Ecto neural progenitor cell (in vitro differentiated cells): ENCODE results near the gene MRFAP1L1.

Experiments used
- DNase-seq: peaks from one replicate; pipeline ENCODE4 v3.0.0-alpha.2; 2018; ENCODE audit warnings: low spot score

Gene MRFAP1L1

GRCh38 chr4:6660430-6660829 is 49.2 kb downstream of the MRFAP1L1 start:
- no peak for DNase-seq

GRCh38 chr4:6659897-6660296 is 49.8 kb downstream of the MRFAP1L1 start:
- DNase-seq: no peak

- DNase-seq: no peak
These were observed 51.0 kb downstream of the MRFAP1L1 start for GRCh38 chr4:6658597-6659075.

- no peak for DNase-seq
These were observed 51.5 kb downstream of the MRFAP1L1 start for GRCh38 chr4:6658209-6658595.
